Gastrocnemius medialis (tissue), 4 donors: ENCODE measurements around the gene IRF3.

Source experiments
- POLR2A ChIP-seq, 2 donors: fragments of 450-650 bp; IDR thresholded peaks; one replicate each; pipeline ENCODE4 v1.6.1; 2017; ENCODE audit warnings: antibody characterized with exemption in 2 of 2, mild to moderate bottlenecking in 2 of 2, moderate library complexity in 2 of 2
- TF ChIP-seq, protein P1 (sequence below), 5 experiments: fragments of 450-650 bp in 3 of 5; fragments of 200-600 bp in 2 of 5; sonication (generic) in 2 of 5; IDR thresholded peaks in 4 of 5; conservative IDR thresholded peaks in 1 of 5; 1 replicate in 4 of 5; 2 replicates in 1 of 5; pipeline ENCODE4 v1.5.1; 2016 to 2019; ENCODE audit warnings: antibody characterized with exemption in 5 of 5, mild to moderate bottlenecking in 3 of 5, moderate library complexity in 3 of 5

GRCh38 chr19:49652551-49653465 lies 12.8 kb downstream of the IRF3 start:
- TF ChIP-seq, protein P1, sequence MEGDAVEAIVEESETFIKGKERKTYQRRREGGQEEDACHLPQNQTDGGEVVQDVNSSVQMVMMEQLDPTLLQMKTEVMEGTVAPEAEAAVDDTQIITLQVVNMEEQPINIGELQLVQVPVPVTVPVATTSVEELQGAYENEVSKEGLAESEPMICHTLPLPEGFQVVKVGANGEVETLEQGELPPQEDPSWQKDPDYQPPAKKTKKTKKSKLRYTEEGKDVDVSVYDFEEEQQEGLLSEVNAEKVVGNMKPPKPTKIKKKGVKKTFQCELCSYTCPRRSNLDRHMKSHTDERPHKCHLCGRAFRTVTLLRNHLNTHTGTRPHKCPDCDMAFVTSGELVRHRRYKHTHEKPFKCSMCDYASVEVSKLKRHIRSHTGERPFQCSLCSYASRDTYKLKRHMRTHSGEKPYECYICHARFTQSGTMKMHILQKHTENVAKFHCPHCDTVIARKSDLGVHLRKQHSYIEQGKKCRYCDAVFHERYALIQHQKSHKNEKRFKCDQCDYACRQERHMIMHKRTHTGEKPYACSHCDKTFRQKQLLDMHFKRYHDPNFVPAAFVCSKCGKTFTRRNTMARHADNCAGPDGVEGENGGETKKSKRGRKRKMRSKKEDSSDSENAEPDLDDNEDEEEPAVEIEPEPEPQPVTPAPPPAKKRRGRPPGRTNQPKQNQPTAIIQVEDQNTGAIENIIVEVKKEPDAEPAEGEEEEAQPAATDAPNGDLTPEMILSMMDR (IDR thresholded peaks at IDR 0.05 in 4 of 5, conservative IDR thresholded peaks at IDR 0.05 in 1 of 5), result no peak
- TF ChIP-seq POLR2A (IDR thresholded peaks at IDR 0.05), result no peak
